ENCODE results near the gene GP9. TPM values are rescaled to one million over a fixed set of nuclear protein-coding genes. Genes with fewer than 3 reads are reported as not detected.

Gene GP9
- total RNA-seq, 6 experiments from 2014 or later: 0.50 TPM; not detected in 5

Other genes starting within 250 kb of the GP9 start
- 10 to 100 TPM; 28.5 to 36.9 (median 28.9) TPM for gene ACAD9, start 181.2 kb upstream of the GP9 start, total RNA-seq
- under 1 TPM in 4 of 6 experiments, not detected in 2; 0.05 to 0.21 (median 0.08) TPM for gene CFAP92, start 66.7 kb upstream of the GP9 start, total RNA-seq
- gene EFCC1, start 59.5 kb upstream of the GP9 start, total RNA-seq: 1 to 10 TPM in 2 of 6 experiments, under 1 TPM in 4; 0.25 to 1.5 (median 0.39) TPM
- gene RAB43, start 61.0 kb downstream of the GP9 start, total RNA-seq: 10 to 100 TPM; 21.8 to 67.2 (median 38.5) TPM
- gene ISY1, start 100.3 kb downstream of the GP9 start, total RNA-seq: 10 to 100 TPM in 2 of 6 experiments, 1 to 10 TPM in 4; 2.8 to 10.8 (median 8.9) TPM
- gene CNBP, start 123.1 kb downstream of the GP9 start, total RNA-seq: 100 to 1,000 TPM; 164 to 222 (median 215) TPM
- gene COPG1, start 188.8 kb downstream of the GP9 start, total RNA-seq: 100 to 1,000 TPM in 5 of 6 experiments, 10 to 100 TPM in 1; 75.9 to 140 (median 119) TPM
- 10 to 100 TPM; 17.4 to 36.9 (median 20.1) TPM for gene HMCES, start 218.1 kb downstream of the GP9 start, total RNA-seq